HG02588 (cell line): ENCODE data around the gene HSPA12B.

ENCODE experiments used
- ATAC-seq: cut with Tn5 transposase; IDR thresholded peaks from one replicate; pipeline ENCODE4 v1.9.1; 2021; ENCODE audit warnings: mild to moderate bottlenecking, moderate library complexity; ENCODE audit not compliant: unreplicated experiment

HSPA12B gene, protein sequence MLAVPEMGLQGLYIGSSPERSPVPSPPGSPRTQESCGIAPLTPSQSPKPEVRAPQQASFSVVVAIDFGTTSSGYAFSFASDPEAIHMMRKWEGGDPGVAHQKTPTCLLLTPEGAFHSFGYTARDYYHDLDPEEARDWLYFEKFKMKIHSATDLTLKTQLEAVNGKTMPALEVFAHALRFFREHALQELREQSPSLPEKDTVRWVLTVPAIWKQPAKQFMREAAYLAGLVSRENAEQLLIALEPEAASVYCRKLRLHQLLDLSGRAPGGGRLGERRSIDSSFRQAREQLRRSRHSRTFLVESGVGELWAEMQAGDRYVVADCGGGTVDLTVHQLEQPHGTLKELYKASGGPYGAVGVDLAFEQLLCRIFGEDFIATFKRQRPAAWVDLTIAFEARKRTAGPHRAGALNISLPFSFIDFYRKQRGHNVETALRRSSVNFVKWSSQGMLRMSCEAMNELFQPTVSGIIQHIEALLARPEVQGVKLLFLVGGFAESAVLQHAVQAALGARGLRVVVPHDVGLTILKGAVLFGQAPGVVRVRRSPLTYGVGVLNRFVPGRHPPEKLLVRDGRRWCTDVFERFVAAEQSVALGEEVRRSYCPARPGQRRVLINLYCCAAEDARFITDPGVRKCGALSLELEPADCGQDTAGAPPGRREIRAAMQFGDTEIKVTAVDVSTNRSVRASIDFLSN

DNA sequence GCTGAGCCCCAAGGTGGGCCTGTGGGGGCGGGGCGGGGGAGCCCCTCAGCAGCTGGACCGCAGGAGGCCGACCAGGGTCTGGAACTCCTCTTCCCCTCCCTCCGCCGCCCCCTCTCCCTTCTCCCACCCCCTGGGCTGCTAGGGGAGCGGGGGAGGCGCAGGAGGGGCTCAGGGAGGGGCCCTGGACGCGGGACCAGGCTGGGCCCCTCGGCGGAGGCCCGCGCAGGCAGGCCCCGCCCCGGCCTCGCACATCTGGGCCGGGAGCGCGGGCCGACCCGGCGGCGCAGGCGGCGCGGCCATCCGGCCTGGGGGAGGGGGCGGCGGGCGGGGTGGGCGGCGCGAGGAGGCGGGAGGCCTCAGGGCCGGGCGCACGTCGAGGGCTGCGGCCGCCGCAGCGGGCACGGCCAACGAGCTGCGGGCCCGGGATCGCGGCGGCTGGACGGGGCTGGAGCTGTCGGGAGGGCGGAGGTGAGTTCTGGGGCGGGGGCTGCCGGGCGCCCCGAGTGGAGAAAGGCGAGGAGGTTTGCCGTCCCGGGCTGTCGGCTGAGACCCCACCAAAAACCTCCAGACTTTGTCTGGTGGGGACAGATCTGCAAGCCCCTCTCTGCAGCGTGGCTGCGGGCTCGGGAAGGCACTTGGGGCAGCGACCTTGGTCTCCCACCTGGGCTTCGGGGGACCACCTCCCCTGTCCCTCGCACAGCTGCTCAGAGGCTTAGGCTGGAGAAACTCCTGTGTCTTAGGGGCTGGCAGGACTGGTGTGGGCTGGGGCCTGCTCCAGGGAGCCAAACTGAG, at the start of gene HSPA12B:
Gene HSPA12B, plus strand, starts transcription at position 359 of the 792 bp plus-strand sequence. CDS start 5,990 bp downstream, outside the sequence.
- no peak for ATAC-seq

DNA sequence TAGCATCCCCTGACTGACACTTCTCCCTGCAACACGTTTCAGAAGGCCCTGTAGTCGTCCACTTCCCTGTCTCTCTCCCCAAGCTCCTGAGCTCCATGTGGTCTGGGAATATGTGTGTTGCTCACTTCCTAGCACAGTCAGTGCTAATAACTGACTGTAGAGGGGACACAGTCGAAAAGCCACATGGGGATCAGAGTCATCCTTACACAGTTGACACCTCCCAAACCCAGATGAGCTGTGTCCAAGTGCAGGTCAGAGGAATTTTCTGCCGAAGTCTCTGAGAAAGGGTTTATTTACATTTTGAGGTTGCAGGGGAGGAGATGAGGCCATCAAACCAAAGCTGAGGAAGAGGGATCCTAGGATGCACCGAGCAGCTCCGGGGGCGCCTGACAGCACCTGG, 47.1 kb upstream of the HSPA12B start:
- ATAC-seq: no peak

DNA sequence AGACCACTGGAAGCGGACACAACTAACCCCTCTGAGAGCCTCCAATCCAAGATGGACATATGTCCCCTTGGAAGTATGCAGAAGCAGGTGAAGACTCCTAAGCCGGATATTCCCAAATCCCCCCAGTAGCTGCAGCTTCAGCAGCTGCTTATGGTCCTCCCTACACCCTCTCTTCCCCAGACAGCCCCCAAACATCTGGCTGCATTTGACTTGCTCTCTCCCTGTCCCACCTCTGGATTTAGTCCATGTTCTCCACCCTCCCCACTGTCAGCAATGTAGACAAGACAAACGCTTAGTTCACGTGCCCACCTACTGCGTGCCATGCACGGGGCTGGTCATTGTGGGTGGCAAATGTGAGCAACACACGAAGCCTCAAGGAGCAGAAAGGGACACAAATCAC, 46.1 kb upstream of the HSPA12B start:
- ATAC-seq: no peak

DNA sequence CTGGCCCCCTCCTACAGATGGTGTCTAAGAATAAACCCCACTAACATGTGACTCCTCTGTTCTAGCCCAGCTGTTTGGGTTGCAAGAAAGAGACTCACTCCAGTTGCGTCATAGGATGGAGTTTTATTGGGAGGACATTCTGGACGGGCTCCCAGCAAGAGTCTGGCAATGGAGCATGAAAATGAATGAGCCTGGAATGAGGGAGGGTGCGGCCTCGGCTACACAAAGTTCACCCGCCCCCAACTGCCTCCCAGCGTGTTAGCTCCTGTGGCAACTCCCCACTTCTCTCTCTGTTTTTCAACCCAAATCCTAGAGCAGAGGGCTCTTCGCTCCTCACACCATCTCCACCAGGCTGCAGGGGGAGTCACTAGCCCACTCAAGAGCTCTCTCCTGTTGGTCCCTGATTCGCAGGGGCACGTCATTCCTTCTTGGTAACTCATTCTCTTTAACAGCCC, 45.6 kb upstream of the HSPA12B start:
- no peak for ATAC-seq

DNA sequence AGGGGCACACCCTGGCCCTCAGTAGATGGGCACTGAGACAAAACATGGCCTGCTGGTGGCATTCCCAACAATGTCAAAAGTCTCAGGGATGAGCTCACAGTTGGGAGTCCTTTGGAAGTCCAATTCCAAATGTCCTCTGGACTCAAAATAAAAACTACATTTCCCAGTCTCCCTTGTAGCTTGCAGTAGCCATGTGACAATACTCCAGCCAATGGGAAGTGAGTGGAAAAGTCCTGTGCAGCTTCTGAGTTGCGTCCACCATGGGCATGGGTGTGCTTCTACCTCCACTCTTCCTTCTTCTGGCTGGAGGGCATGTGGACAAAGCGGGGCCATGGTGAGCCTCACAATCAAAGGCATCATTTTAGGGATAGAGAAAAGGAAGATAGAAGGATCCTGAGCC, 44.8 kb upstream of the HSPA12B start:
- ATAC-seq: no peak

DNA sequence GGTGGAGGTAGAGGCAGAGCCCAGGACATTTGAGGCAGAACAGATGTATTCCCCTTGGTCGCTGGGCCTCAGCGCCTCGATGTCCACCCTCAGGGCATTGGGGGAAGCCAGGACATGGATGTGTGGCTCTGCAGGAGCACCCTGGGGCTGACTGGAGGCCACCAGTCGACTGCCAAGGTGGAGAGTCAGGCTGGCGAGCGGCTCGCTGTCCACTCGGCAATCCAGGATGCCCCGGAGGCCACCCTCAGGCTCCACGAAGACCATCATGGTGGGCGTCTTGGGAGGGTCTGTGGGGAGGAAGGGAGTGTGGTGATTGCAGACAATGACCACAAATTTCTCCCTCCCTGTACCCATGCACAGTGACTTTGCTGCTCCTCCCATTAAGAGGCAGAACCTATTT, 42.5 kb upstream of the HSPA12B start:
- no peak for ATAC-seq

DNA sequence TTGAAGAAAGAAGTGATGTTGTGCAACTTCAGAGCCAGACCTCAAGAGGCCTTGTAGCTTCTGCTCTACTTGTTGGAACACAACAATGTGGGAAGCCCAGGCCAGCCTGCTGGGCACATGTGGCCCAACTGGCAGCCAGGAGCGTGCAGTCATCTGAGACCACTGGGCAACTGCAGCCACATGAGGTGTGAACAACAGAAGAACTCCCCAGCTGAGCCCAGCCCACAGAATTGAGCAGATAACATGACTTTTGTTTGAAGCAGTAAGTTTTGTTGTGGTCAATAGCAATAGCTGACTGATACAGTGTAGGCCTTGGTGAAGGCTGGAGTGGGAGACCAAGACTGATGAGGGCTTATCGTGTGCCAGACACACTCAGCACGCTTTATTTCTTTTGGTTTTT, 42.1 kb upstream of the HSPA12B start:
- no peak for ATAC-seq

DNA sequence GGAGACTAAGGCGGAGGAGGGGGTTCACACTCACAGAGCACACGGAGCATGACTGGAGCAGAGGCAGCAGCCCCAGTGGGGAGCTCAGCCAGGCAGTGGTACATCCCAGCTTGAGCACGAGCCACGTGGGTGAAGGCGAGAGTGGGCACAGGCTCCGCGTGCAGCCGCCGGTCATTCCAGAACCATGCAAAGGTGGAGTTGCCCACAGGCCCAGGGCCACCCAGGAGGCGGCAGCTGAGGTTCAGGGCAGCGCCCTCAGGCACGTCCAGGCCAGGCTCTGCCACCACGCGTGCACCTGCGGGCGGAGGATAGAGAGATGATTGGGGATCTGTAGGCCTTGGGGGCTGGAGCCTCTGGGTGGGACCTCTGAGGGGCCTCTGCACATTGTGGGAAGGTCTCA, 41.2 kb upstream of the HSPA12B start:
- ATAC-seq: no peak

DNA sequence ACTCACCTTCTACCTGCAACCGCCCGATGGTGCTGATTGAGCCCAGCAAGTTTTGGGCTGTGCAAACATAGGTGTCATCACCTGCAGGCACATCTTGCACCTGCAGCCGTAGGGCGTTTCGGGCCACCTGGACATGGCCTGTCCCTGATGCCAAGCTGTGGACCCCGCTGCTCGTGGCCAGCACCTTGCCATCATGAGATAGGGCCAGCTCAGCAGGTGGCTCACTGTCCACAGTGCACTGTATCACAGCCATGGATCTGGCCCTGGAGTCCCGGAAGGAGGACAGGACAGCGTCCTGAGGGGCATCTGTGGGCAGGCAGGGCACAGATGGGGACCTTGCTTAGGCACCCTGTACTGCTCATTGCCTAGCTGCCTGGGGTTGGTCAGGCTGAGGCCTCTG, 40.6 kb upstream of the HSPA12B start:
- no peak for ATAC-seq

DNA sequence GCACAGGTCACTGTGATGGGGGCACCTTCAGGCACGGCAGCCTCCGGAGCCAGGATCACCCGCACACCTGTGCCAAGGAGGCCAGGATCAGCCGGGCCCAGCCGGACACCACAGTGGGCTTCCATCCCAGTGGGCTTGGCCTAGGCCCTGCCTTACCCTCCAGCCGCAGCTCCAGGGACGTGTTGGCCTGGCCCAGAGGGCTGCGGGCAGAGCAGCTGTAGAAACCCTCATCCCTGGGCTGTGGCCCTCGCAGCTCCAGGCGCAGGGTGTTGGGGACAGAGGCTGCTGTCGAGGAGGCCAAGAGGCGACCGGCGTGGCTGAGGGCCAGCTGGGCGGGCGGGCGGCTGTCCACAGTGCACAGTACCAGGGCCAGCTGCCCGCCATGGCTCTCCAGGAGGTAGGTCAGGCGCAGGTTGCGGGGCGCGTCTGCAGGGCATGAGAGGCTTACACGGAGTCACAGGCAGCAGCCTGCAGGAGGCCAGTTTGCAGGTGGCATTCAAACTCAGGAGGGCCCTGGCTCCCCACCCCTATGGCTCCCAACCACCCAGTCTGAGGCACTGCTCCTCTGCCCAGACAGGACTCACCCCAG, 39.7 kb upstream of the HSPA12B start:
- no peak for ATAC-seq

DNA sequence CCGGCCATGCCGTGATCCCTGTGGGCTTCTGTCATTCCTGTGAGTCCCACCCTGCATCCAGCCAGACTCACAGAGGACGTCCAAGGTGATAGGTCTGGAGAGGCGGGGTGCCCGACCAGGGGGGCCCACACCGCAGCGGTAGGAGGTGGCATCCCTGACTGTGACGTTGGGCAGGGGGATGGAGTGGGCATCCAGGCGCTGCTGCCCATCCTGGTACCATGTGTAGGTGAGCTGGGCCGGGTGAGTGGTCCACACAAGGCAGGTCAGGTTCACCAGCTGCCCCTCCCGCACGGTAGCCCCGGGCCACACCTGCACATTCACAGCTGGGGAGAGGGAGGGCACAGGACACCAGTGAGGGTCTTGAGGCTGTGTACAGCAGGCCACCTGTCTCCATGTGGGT, 39.1 kb upstream of the HSPA12B start:
- no peak for ATAC-seq

DNA sequence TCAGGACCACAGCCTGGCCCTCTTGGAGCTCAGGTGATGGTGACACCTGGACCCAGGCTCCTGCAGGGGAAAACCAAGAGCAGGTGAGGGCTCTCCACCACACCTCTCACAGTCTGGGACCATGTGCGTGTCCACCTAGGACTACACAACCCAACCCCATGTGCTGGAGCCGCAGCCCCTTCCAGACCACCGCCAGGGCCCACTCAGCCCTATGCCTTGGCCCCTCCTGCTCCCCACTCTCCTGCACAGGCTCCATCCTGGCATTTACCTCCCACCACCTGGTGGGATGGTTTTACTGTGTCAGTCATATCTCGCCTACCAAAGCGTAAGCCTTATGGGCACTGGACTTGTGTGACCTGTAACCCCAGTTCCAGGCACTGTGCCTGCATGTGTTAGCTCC, 37.6 kb upstream of the HSPA12B start:
- ATAC-seq: no peak

DNA sequence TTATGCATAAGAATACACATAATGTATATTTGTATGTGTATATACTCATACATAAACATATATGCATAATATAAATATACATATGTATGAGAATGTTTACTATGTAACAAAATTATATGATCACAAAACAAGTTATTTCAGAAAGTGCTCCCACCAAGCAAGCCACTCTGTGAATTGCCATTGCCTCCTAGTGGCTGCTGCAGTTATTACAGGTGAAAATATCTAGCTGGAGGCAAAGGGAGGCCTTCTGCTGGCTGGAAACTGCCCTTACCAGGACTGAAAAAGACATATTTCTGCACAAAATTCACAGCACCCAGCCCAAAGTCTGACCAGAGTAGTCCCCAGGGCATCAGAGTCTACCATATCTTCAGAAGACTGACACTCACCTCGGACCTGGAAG, 36.3 kb upstream of the HSPA12B start:
- ATAC-seq: no peak

DNA sequence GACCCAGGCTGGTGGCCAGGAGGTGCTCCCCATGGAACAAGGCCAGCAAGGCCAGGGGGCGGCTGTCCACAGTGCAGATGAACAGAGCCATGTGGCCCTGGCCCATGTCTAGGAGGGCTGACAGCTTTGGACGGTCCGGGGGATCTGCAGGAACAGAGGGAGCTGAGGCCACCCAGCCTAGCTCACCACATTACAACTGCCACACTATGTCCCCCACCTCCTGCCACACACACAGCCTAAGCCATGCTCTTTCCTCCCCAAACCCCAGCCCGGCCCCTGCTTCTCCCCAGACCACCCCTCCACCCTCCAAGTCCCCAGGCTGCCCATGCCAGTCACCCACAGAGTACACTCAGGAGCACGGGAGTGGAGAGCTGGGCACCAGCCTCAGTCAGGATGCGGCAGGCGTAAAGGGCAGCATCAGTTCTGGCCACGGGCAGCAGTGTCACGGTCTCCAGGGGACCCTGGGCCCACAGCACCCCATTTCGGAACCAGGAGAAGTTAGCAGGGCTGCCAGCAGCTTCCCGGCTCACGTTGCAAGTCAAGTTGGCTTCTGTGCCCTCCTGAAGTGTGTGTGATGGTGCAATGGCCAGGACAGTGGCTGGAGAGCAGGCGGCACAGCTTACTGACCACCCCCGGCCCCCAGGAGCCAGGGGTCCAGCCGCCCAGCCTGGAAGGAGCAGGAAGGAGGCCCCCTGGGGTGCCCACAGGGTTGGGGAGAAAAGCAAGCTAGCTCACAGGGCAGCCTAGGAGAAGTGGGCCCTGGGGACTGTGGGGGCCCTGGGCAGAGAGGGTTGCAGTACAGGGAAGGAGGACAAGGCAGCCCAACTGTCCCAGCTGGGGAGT, 35.5 kb upstream of the HSPA12B start:
- ATAC-seq: no peak

DNA sequence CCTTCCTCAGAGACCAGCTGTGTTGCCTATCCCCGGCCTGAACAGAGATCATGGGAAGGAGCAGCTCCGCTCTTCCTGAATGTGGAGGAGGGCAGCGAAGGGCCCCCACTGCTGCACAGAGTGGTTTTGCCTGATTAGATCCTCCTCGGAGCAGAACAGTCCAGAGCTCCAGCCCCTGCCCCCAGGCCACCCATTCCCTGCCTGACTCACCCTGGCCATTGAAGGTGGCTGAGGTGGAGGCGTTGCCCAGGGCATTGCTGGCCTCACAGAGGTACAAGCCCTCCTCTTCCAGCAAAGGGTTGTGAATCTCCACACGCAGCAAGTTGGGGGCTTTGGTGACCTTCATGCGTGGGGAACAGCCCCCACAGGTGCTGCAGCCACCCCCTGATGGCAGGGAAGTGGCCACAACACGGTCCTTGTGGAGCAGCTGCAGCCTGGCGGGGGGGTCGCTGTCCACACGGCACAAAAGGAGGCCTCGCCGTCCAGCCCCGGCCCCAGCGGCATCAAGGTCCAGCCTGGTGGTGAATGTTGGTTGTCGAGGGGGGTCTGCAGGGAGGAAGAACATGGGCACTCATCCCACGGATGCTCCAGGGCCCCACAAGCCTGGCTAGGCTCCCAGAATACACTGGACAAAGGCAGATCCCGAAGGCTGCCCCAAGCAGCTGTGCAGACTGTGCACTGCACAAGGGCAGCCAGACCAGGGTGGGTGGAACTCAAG, 34.7 kb upstream of the HSPA12B start:
- no peak for ATAC-seq

DNA sequence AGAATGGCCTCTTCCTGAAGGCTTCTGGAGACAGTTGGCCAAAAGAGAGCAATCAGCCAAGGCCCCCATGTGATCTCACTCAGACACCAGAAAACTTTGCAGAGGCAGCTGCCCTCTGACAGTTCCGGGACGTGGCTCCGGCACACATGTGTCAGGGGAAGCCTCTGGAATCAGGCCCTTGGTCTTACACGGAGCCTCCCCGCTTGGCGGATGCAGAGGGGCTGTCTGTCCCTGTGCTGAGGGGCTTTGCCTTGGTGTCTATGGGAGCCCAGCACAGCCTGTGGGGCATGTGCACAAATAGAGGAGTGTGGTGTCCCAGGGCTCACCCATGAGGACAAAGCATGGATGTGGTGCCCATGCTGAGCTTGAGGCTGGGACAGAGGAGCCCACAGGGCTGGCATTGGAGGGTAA, 33.9 kb upstream of the HSPA12B start:
- no peak for ATAC-seq

DNA sequence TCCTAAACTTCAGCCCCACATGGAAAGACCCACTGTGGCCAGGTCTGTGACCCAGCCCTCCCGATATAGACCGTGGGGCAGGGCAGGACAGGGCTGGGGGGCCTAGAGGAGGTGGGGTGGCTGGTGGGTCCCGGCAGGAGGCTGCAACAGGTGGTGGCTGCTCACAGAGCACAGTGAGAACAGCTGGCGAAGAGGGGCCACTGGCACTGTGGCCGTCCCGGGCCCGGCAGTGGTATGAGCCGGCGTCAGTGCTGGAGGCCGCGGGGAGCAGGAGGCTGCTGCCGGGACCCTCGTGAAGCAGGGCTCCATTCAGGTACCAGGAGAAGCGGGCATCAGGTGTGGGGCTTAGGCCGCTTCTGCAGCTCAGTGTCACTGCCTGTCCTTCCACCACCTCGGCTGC, 33.4 kb upstream of the HSPA12B start:
- no peak for ATAC-seq

DNA sequence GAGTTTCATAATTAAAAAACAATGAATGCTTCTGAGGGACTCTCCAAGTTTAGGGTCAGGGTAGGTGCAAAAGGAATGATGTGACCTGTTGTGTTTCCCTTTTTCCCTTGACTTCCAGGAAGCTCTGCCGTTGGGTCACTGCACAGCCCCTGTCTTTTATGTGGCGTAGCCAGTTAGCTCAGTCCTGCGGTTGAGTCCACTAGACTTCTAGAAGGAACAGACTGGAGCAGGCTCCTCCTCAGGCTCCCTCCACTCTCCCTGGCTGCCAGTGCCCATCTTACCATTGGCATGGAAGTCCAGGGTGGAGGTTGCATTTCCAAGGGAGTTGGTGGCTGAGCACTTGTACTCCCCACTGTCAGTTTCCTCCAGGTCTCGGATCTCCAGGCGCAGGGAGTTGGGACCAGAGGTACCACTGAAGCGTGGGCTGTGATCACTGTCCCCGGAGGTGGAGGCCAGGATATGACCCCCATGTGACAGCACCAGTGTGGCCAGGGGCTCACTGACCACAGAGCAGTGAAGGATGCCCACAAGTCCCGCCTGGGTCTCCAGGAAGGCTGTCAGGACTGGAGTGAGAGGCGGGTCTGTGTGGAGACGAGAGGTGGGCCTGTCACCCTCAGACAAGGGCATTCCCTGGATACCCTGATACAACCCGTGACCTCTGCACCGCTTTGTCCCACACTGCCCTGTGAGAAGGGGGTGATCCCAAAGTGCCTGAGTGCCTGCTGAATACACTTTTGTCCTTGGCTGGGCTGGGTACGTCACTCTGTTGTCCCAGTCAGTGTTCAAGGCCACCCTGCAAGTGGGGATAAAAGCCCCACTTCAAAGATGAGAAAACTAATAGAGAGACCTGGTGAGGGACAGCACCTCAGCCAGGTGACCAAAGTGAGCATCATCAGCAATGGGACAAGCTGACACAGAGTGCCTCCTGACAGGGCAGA, 31.2 kb upstream of the HSPA12B start:
- no peak for ATAC-seq
